ENCODE results near the gene SRSF11. TPM values are rescaled to one million over a fixed set of nuclear protein-coding genes. Genes with fewer than 3 reads are reported as not detected.

Gene SRSF11
- total RNA-seq, 1 experiment from 2014 or later: 217 TPM

DNA sequence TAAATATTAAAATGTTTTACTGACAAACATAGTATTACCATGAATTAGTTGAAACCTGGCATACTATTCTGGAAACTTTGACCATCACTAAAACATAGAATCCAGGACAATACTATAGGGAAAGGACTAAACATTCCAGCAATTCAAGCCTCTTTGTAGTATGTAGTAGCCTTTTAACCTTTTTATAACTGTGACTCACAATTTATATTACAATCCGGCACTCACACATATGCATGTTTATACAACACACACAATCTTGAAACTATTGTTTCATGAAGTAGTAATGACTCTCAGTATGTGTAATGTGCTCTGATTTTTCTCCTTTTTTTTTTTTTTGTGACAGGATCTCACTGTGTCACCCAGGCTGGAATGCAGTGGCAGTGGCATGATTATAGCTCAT, 69.0 kb downstream of the SRSF11 start:
- POLR2A ChIA-PET (ENCODE audit: low non-redundant PET): no interaction called here
- BruUV-seq (replicated peaks): no TSS peak
- no peak overlapping the region for H3K27ac ChIP-seq (ENCODE audit: low read depth, low read length, poor library complexity, severe bottlenecking)

DNA sequence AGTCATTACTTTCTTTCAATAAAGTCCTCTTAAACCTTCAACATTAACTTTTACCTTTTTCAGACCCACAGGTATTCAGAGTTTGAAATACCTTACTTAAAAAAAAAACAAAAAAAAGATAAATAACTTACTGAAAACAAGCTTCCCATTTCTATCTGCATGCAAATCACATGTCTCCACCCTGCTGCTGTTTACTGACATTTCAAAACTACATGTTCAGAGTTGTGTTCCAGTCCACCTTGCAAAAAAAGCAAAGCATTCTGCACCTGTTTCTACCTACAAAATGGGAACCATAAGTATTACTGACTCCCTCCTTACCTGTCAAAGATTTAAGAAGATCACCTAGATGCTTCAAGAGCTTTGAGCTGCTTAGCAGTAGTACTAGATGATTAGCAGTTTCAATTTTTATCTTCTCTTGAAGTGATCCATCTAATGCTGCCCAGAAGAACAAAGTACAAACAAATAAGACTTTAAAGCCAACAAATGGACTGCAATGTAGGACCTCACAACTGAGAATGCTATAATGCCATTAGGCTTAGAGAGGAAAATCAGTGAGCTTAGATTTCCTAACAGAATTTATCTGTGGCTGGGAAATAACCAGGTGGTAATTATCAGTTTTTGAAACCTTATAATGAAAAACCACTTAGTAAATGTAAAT, 72.1 kb downstream of the SRSF11 start:
- no peak for DNase-seq (ENCODE audit: low spot score)
- Histone ChIP-seq H3K4me3 (ENCODE audit: low read depth, low read length, poor library complexity, severe bottlenecking) (no peak overlapping the region), H3K27me3 (replicated peaks; ENCODE audit: insufficient read depth, low read depth, low read length, poor library complexity) (no peaks in the 10 kb centered on the region), H3K27ac (ENCODE audit: low read depth, low read length, poor library complexity, severe bottlenecking) (no peak overlapping the region), H3K9me3 (ENCODE audit: low read depth, low read length, poor library complexity, severe bottlenecking) (no peaks in the 10 kb centered on the region), H3K4me1 (ENCODE audit: insufficient read depth, low read length, poor library complexity, severe bottlenecking) (no peaks in the 10 kb centered on the region), H3K36me3 (ENCODE audit: insufficient read depth, low read length, poor library complexity, severe bottlenecking) (peaks cover 29% of the 10 kb centered on the region)
- intact Hi-C loops (cut with micrococcal nuclease; ENCODE audit: unreplicated experiment): no loop called here
- POLR2A ChIA-PET (ENCODE audit: low non-redundant PET): no interaction called here
- CTCF ChIA-PET: interaction anchor here (0.7 kb wide), 1 partner anchor 764 kb away, joined by 3 read pairs; no protein-coding TSS in a partner anchor
- no TSS peak for BruUV-seq (replicated peaks)
- TF ChIP-seq EZH2 (IDR thresholded peaks at IDR 0.05; ENCODE audit: borderline replicate concordance, low read depth, low read length, poor library complexity, severe bottlenecking): no peak
- TF ChIP-seq, protein P1, sequence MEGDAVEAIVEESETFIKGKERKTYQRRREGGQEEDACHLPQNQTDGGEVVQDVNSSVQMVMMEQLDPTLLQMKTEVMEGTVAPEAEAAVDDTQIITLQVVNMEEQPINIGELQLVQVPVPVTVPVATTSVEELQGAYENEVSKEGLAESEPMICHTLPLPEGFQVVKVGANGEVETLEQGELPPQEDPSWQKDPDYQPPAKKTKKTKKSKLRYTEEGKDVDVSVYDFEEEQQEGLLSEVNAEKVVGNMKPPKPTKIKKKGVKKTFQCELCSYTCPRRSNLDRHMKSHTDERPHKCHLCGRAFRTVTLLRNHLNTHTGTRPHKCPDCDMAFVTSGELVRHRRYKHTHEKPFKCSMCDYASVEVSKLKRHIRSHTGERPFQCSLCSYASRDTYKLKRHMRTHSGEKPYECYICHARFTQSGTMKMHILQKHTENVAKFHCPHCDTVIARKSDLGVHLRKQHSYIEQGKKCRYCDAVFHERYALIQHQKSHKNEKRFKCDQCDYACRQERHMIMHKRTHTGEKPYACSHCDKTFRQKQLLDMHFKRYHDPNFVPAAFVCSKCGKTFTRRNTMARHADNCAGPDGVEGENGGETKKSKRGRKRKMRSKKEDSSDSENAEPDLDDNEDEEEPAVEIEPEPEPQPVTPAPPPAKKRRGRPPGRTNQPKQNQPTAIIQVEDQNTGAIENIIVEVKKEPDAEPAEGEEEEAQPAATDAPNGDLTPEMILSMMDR (conservative IDR thresholded peaks at IDR 0.05; ENCODE audit: low read depth, low read length): no peak

More for the DNA sequence above, 69.0 kb downstream of the SRSF11 start:
- Histone ChIP-seq H3K9me3 (ENCODE audit: low read depth, low read length, poor library complexity, severe bottlenecking) (no peaks in the 10 kb centered on the region), H3K27me3 (replicated peaks; ENCODE audit: insufficient read depth, low read depth, low read length, poor library complexity) (no peaks in the 10 kb centered on the region), H3K4me3 (ENCODE audit: low read depth, low read length, poor library complexity, severe bottlenecking) (no peak overlapping the region), H3K36me3 (ENCODE audit: insufficient read depth, low read length, poor library complexity, severe bottlenecking) (peaks cover 26% of the 10 kb centered on the region), H3K4me1 (ENCODE audit: insufficient read depth, low read length, poor library complexity, severe bottlenecking) (no peaks in the 10 kb centered on the region)
- intact Hi-C loops (cut with micrococcal nuclease; ENCODE audit: unreplicated experiment): no loop called here
- TF ChIP-seq EZH2 (IDR thresholded peaks at IDR 0.05; ENCODE audit: borderline replicate concordance, low read depth, low read length, poor library complexity, severe bottlenecking): no peak
- TF ChIP-seq, protein P1 (conservative IDR thresholded peaks at IDR 0.05; ENCODE audit: low read depth, low read length): no peak
- DNase-seq (ENCODE audit: low spot score): no peak
- CTCF ChIA-PET: no interaction called here

DNA sequence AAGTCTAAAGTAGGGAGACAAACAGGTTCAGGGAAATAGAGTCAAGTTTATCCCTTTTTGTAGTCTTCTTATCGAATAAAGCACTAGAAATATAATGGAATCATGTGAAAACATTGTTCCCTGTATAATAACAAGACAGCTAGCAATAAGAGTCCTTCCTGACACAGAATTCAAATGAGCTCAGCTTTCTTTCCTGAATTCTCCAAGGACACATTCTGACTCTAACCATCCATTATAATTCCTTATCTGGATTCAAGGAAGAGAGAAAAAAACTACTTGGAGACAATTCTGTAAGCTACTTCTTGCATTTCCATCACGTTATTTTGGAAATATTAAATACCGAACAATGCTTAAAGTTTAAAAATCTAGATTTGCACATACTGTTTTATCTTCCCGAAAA, 74.6 kb downstream of the SRSF11 start:
- Histone ChIP-seq H3K4me1 (ENCODE audit: insufficient read depth, low read length, poor library complexity, severe bottlenecking) (no peaks in the 10 kb centered on the region), H3K9me3 (ENCODE audit: low read depth, low read length, poor library complexity, severe bottlenecking) (no peaks in the 10 kb centered on the region), H3K27ac (ENCODE audit: low read depth, low read length, poor library complexity, severe bottlenecking) (no peak overlapping the region), H3K4me3 (ENCODE audit: low read depth, low read length, poor library complexity, severe bottlenecking) (no peak overlapping the region), H3K36me3 (ENCODE audit: insufficient read depth, low read length, poor library complexity, severe bottlenecking) (peaks cover 33% of the 10 kb centered on the region), H3K27me3 (replicated peaks; ENCODE audit: insufficient read depth, low read depth, low read length, poor library complexity) (no peaks in the 10 kb centered on the region)
- ChIA-PET CTCF (no interaction called here), POLR2A (ENCODE audit: low non-redundant PET) (no interaction called here)
- TF ChIP-seq, protein P1 (conservative IDR thresholded peaks at IDR 0.05; ENCODE audit: low read depth, low read length): no peak
- TF ChIP-seq EZH2 (IDR thresholded peaks at IDR 0.05; ENCODE audit: borderline replicate concordance, low read depth, low read length, poor library complexity, severe bottlenecking): no peak
- no TSS peak for BruUV-seq (replicated peaks)
- intact Hi-C loops (cut with micrococcal nuclease; ENCODE audit: unreplicated experiment): no loop called here
- DNase-seq (ENCODE audit: low spot score): no peak
